NCI-H1092 (cell line): Measurements from ENCODE around the gene TBXAS1.

Source experiments
- DNase-seq: peaks from one replicate; lab custom pipeline; 2025; lab: John Stamatoyannopoulos, UW

TBXAS1 gene

DNA sequence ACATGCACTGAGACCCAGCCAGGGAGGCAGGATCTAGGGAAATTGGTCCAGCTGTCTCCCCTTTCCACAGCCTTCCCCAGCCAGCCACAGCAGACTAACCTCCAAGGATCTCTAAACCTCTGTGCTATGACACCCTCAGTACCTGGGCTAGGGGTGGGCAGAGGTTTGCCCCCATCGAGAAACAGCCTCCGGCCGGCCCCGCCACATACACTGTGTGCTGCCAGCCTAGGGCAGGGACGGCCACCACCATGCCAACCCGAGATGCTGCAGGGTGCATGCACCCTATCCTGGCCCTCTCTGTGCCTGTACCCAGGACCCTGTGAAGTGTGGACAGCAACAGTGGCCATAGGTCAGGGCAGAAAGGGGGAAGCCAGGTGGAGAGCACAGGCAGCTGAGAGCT lies 175.6 kb downstream of the TBXAS1 start:
- no peak for DNase-seq

DNA sequence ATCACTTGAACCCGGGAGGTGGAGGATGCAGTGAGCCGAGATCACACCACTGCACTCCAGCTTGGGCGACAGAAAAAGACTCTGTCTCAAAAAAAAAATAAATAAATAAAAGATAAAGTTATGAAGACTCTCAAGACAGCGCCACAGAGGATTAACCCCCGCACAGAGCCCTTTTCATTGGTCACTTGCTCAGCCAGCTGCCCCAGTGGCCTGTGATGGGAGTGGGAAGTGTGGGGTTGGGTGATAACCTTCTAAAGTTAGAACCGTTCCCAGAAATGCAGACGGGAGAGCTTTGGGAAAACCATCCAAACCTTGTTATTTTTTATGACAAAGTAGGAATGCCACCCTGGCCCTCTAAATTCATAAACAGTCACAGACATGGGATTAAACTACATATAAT lies 176.3 kb downstream of the TBXAS1 start:
- DNase-seq = no peak

DNA sequence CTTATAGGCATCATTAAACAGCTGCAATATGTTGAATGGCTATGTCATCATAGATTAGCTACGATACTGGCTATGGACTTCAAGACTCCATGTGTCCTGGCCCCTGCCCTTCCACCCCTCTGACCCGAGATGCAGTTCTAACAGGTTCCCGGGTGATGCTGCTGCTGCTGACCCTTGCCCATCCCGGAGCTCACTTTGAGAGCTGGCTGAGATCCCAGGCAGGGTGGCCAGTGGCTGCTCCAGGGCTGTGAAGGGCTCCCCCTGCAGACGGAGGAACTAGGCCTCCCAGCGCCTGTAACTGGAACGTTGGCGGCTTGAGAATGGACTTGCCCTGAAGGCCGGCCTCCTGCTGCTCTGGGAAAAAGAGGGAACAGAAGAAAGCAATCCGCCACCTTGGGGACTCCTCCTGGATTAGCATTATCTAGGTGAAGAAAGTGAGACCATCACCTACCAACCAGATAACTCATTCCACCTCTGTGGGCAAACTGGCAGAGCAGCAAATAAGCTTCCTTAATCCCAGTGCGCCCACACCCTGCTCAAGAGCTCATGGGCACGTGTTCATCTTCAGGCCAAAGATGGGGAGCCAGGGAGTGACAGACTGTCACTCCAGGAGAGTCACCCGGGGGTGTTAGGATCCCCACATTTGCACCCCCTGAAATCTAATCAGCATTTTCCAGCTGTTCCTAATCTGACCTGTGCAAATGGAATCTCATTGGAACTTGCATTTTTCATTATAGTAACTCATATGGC lies 176.9 kb downstream of the TBXAS1 start:
- DNase-seq = no peak

DNA sequence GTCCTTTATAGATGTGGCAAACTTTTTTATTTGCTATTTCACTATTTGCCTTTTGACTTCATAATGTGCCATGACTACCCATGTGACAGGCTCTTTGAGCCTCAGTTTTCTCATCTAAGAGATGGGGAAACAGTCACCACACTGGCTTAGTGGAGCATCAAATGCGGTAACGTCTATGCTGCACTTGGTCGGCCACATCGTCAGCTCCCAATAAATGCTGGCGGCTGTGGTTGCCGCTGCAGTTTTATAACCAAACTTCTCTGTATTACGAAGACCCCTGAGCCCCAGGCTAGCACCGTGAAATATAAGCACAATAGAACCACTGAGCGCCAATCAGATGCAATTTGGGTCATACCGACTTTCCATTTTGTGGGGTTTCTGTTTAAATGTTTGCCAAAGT lies 177.5 kb downstream of the TBXAS1 start:
- DNase-seq = no peak

DNA sequence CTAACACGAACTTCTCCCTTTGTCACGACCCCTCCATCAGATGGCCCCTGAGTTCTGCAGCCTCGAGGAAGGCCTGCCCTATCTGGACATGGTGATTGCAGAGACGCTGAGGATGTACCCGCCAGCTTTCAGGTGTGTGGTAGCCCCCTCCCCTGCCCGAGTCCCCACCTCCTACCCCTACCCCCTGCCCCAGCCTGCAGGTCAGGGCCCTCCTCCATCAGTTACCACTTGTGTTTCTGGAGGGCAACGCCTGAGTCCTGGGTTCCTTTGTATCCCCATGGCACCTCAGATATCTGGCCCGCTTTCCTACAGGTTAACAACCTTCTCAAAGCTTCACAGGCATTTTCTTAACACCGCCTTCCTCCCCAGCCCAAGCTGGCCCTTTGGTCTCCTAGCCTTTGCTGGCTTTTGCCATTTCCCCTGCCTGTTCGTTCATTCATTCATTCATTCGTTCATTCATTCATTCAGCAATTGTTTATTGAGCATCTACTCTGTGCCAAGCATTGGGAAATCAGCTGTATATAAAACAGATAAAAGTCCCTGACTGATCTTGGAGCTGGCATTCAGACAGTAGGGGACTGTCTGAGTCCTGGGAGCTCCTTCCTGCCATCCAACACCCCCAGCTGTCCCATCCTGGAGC lies 178.1 kb downstream of the TBXAS1 start:
- DNase-seq = no peak

DNA sequence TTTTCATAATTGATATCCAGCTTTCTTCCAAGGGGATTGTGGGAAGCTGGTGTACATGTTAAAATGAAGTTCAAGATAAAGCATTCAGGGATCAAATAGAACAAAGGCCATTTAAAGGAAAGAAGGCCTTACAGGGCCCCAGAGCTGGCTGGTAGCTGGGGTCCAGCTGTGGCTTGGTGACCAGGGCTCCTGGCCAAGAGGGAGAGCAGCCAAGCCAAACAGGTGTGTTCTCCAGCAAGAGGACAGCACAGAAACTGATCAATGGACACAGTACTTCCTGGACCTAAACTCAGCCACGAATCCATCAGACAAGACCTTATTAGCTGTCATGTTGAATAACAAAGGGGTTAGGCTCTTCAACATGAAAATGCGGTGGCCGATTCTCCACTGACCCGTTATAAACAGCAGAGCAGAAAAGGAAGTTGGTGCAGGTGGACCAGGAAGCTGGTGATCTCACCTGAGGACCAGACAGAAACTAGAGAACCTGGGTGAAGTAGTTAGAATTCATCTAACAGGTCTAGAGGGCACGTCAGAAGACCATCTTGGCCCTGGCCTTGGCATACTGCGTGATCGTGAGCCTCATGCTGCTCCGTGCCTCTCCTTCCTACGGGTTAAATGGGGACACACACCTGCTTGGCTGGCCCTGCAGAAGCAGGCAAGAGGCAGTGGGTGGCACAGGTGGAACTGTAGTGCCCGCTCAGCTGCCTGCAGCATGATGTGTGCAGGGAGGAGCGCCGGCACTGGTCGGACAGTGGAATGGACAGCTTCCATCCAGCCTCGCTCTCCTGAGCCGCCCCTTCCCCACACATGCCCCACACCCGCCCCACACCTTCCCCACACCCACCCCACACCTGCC lies 179.9 kb downstream of the TBXAS1 start:
- DNase-seq = no peak

DNA sequence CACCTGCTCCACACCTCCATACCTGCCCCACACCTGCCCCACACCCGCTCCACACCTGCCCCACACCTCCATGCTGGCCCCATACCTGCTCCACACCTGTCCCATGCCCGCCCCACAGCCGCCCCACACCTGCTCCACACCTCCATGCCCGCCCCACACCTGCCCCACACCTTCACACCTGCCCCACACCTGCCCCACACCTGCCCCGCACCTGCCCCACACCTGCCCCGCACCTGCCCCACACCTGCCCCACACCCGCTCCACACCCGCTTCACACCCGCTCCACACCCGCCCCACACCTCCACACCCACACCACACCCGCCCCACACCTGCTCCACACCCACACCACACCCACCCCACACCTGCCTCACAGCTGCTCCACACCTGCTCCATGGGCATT lies 180.7 kb downstream of the TBXAS1 start:
- no peak for DNase-seq

DNA sequence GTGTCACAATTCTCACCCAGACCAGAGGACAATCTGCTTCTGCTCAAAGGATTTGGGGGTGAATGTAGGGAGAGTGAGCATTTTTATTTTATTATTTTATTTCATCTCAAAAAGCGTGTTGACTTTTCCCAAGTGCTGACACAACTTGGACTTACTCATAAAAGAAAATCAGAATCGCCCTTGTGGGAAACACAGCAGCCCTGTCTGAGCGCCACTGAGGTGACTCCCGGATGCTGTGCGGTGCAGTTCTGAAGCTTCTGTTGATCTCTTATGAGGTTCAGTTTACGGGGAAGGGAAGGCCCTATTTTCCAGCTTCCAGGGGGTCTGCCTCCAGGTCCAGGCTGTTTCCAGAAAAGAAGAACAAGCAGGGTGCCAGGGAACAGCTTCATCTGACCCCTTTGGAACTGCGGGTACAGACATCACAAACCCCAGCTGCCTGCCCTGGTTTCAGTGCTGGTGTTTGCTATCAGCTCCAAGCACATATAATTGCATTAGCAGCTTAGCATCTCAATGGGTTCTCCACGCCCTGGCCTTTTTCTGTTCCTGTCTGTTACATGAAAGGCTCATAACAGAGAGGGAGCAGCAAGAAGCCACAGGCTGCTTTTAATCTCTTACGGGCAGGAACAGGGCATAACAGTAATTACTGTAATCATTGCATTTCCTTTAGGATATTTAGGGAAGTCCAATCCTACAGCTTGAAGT lies 181.3 kb downstream of the TBXAS1 start:
- DNase-seq = no peak

DNA sequence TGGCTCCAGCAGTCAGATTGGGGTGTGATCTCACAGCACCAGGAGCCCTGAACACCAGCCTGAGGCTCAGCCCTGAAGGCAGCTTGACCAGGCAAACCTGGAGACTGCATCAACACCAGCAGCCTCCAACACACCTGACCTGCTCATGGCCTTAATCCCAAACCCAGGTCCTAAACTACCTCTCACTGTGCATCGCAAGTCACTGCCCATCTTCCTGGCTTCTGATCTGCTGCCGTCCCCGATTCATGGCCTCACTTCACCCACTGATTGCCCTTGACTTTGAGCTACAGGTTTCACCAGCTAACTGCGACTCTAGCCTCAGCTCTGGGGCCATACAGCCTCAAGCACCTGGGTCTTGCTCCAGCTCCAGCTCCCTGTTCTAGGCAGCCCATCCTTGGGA lies 184.6 kb downstream of the TBXAS1 start:
- no peak for DNase-seq

DNA sequence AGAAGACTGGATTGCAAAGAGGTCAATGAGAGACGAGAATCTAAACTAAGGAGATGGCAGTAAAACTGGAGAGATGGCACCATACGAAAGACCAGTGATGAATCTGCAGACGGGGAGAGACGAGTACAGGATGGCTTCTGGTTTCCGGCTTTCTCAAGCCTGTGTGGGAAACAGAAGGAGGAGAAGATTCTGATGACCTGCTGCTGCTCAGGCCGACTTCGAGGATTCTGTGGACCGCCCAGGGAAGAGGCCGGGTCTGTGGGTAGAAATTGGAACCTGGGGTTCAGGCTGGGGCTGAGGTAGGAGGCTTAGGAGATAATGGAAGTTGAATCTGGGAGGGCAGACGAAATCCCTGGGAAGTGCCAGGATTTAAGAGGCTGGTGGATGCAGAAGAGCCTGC lies 185.1 kb downstream of the TBXAS1 start:
- no peak for DNase-seq

DNA sequence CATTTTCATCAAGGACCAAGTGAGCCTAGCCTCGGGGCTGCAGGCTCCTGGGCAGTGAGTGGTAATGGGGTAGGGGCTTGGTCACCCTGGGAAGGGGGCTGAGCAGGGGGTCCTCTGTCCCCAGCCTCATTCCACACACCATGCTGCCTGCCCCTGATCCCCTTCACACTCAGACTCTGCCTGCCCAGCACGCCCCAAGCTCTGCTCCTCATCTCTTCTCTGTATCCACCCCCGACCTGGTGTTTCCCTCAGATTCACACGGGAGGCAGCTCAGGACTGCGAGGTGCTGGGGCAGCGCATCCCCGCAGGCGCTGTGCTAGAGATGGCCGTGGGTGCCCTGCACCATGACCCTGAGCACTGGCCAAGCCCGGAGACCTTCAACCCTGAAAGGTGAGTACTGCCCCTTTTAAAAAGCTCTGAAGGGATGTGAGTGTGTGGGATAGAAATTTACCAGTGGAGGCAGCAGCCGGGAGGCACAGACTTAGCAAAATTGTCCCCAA lies 186.5 kb downstream of the TBXAS1 start:
- no peak for DNase-seq

DNA sequence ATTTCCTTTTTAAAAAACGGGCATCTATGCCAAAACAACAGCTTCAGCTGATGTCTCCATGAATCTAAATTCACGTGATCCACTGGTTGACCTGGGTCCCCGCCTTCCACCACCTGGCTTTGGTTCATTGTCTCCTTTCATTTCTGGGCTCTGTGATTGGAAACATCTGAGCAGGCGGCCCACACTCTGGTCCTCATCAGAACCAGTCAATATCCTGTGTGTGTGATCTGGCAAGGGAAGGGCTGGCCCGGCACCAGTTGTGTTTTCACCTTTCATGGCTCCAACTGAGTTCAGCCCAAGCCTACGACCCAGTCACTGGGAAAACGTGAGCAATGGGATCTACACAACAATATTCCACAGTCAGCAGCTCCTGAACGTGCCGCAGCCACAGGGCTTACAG lies 187.5 kb downstream of the TBXAS1 start:
- DNase-seq = no peak

DNA sequence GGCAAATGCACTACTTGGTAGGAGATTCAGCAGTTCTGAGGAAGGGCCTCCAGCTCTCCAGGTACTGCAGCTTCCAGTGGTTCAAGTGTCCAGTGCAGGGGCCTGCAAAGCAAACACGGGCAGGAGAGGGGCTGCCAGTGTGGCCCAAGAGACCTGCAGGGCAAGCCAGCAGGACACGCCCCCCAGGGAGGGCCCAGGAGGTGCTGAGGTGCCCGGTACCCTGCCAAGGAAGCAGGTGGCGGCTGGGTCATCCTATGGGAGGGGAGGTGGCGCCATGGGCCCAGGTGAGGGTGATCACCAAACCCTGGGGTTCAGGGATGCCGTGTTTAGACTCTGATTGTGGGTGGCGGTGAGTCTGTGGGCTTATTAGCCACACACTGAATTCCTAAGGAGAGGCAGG lies 188.0 kb downstream of the TBXAS1 start:
- DNase-seq = no peak

DNA sequence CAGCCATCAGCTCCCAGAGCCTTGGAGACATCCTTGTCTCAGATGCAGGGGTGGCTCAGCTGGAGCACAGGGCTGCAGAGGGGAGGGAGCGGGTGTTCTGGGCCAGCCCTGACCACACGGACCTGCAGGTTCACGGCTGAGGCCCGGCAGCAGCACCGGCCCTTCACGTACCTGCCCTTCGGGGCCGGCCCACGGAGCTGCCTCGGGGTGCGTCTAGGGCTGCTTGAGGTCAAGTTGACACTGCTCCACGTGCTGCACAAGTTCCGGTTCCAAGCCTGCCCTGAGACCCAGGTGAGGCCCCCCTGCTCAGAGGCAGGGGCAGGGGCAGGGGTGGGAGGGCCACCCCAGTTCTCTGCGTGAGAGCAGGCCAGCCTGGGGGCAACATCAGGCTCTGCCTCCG lies 188.5 kb downstream of the TBXAS1 start:
- DNase-seq = no peak

DNA sequence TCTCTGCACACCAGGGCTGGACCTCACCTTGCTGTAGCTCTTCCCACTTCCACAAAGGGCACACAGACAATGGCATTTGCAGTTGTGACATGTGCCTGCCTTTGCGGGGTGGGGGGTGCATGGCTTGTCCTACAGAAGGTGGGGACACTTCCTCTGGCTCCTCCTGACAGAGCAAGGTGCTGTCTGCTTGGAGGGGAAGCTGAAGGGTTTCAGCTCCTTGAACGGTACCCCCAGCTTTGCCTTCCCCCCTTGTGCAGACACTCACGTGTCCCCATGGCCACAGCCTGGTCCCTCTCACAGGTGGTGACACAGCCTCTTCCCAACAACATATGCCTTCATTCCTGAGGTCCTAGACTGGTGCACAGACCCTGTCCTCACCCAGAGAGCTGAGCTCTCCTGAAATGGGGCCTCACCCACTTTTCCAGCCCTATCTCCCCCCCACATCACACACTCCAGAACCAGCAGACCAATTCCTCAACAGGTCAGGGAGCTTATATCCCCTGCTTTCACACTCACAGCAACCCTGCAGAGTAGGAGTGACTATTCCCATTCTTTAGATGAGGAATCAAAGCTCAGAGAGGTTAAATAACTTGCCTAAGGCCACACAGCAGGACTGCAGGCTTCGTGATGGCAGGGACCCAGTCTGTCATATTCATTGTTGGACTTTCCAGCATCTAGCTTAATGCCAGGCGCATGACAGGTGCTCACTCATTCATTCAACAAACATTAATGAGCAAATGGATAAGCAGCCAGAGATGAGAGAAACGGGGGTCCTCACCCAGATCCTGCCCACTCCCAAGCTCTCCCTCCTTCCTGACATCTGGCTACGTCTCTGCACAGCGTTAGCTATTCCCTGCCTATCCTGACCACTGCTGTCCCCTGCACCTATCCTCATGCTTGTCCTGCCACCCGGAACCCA lies 189.3 kb downstream of the TBXAS1 start:
- no peak for DNase-seq

DNA sequence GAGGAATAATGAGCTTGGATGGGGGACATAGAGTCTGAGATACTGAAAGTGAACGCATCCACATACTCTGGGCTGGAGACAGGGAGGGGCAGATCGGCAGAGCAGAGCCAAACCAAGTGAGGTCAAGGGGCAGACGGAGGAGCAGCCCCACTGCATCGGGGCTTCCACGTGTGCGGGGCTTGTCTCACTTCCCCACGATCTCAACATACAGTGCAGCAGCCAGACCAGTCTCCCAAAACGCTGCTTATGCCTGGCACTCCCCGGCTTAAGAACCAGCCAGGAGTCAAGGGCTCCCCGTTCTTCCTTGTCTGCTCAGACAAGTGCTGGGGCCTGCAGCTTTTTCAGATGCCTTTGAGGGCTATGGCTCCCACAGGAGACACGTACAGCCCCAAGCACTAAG lies 190.1 kb downstream of the TBXAS1 start:
- no peak for DNase-seq

DNA sequence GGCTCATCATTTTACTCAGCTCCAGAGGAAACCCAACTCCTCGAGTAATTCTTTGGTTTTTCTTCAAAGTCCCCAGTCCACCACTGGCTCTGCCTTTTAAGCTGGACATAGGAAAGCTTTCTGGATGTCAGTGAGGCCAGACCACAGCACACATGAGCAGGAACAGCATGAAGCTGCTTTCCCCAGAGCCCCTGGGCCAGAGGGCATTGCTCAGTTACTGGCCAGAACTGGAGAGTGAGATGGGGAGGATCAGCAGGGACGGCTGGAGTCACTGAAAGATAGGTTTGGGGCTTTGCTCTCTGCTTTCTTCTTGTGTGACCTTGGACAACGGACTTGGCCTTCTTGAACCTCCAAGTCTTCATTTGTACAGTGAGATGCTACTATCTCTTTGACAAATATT lies 190.5 kb downstream of the TBXAS1 start:
- no peak for DNase-seq

DNA sequence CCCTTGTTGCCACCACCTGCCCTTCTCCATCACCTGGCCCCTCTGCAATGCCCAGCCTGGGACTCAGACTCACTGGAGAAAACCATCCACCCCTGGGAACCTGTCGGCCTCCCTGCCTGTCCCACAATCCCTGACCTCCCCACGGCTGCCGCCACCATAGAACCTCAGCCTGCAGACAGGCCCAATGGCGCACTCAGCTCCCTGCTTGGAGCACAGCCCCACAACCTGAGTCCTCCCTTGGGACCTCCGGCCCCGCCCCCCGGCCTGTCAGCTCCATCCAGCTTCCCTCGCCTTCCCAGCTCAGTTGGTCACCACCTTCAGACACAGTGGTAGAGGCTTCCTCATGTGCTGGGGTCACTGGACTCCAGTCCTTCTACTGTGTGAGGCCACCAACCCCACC lies 192.5 kb downstream of the TBXAS1 start:
- DNase-seq = no peak

DNA sequence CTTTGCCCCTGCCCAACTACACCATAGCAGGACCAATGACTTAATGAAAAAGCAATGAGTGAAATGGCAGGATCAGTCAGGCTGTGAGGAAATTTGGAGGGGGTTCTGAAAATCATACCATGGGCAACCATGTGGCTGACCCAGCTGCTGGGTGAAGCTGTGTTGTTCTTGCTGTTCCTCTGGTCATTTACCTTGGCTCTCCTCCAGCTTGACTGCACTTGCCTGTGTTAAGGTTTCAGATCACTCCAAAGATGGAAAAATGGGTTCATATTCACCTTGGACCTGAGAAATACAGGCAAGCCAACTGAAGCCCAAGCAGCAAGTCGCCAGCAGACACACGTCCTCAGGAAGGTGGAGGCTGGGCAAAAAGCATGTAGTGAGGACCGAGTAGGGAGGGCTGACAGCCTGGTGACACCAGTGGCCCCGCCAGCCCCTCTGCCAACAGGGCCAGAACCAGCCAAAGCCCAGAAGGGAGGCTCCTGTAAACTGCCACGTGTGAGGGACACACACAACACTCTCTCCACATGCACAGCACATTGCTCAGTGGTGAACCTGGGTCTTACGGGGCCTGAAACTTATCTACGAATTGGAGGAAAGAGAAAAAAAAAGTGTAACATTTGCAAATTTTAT lies 193.6 kb downstream of the TBXAS1 start:
- DNase-seq = no peak

DNA sequence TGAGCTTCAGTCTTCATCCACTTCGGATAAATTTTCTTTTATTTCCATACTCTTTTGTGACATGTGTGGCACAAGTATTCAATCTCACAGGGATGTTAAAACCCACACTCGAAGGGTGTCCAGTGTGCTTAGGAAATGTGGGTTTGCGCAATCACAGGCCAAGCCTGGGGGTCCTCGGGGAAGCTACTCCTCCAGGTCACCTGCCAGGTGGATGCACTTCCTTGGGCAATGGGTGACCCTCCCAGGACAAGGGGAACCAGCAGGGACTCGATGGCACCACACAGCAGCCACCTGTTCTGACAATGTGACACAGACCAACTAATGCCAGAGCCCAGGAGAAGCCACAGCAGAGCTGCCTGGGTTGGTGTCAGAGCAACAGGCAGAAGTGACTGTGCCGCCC lies 194.7 kb downstream of the TBXAS1 start:
- no peak for DNase-seq

DNA sequence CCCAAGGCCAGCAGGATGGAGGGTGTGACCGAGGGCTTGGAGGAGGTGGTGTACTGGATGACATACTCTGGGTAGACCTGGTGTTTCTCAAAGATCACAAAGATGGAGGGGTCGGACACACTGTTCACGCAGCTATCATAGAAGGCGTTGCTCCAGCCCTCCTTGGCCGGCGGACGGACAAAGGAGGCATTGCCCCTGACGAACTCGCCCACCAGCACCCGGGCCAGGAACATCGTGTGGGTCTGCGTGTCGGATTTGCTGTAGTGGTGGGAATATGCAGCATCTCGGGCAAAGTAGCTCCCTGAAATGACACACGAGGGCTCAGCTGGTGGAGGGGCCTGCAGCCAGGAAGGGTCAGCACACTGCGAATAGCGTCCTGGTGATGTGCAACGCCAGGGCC lies 195.5 kb downstream of the TBXAS1 start:
- DNase-seq = no peak
